Small intestine (tissue), 7 donors: ENCODE measurements around the gene STPG3. TPM values are rescaled to one million over a fixed set of nuclear protein-coding genes. Genes with fewer than 3 reads are reported as not detected.

Source experiments
- DNase-seq, 2 donors: peaks; one replicate each; pipeline versions ENCODE4 v3.0.0 to v3.0.0-alpha.2; 2013
- FAIRE-seq: peaks from 2 replicates; lab custom pipeline; 2012; peaks lifted over from hg19 to GRCh38; lab: Jason Lieb, UNC
- H3K27ac ChIP-seq, 3 donors: one replicate each; pipeline ENCODE4 v1.5.1; 2013; ENCODE audit warnings: low read length in 2 of 3, mild to moderate bottlenecking in 2 of 3, control low read depth in 1 of 3, inconsistent platforms in 1 of 3, low read depth in 1 of 3, moderate library complexity in 1 of 3
- H3K27me3 ChIP-seq, 3 donors: one replicate each; pipeline ENCODE4 v1.6.1; 2013; ENCODE audit warnings: low read length in 3 of 3, inconsistent platforms in 1 of 3; ENCODE audit not compliant: control insufficient read depth in 3 of 3, insufficient read depth in 3 of 3
- H3K36me3 ChIP-seq, 3 donors: one replicate each; pipeline ENCODE4 v1.6.1; 2013; ENCODE audit warnings: low read length in 3 of 3, inconsistent platforms in 1 of 3, low read depth in 1 of 3, mild to moderate bottlenecking in 1 of 3, moderate library complexity in 1 of 3; ENCODE audit not compliant: control insufficient read depth in 3 of 3, insufficient read depth in 2 of 3
- H3K4me1 ChIP-seq, 3 donors: one replicate each; pipeline ENCODE4 v1.6.1; 2013; ENCODE audit warnings: low read length in 2 of 3, inconsistent platforms in 1 of 3, low read depth in 1 of 3, mild to moderate bottlenecking in 1 of 3, moderate library complexity in 1 of 3; ENCODE audit not compliant: control insufficient read depth in 3 of 3, insufficient read depth in 2 of 3
- H3K4me3 ChIP-seq, 3 donors: one replicate each; pipeline ENCODE4 v1.5.1; 2013; ENCODE audit warnings: low read length in 3 of 3, control low read depth in 1 of 3, inconsistent platforms in 1 of 3, low read depth in 1 of 3, mild to moderate bottlenecking in 1 of 3, moderate library complexity in 1 of 3
- H3K9me3 ChIP-seq, 2 donors: one replicate each; pipeline ENCODE4 v1.6.1; 2013; ENCODE audit warnings: low read depth in 1 of 2, low read length in 1 of 2; ENCODE audit not compliant: control insufficient read depth in 2 of 2, insufficient read depth in 1 of 2
- WGBS, 3 donors: extraction: QIAGEN DNeasy Blood & Tissue Kit; methylation state at CpG; one replicate each; pipeline ENCODE4 v1.1.7; 2013; 5-methylcytosine and 5-hydroxymethylcytosine counted together
- polyA plus RNA-seq, 4 donors: library from polyadenylated mRNA; stranded (reverse) in 3 of 4; unstranded in 1 of 4; fragments of 200-250 nt in 3 of 4; fragments of 120-200 nt in 1 of 4; gene quantifications; one replicate each; pipeline versions ENCODE4 v1.2.1 to v1.2.3, GENCODE V29; 2013
- donor health status: healthy with polysubstance abuse.
- donor health status: control.
- donor health status: control.
- donor health status: Bipolar disorder and iron deficiency.
- donor health status: healthy.

The STPG3 gene
- polyA plus RNA-seq, 4 donors = 3.9 TPM; not detected in 3

- Histone ChIP-seq H3K4me3 (no peak overlapping the region), H3K4me1 (peaks cover 7 to 31% (median 8%) of the 10 kb centered on the region in 3 donors), H3K27ac (no peak overlapping the region), H3K9me3 (no peaks in the 10 kb centered on the region), H3K36me3 (peaks cover 0 to 7% (median 0%) of the 10 kb centered on the region in 3 donors), H3K27me3 (no peaks in the 10 kb centered on the region)
- 76 to 85% (median 84%) methylated on average over 16 to 22 of the region's 22 CpGs for WGBS, 3 donors
- FAIRE-seq (no peak), DNase-seq (no peak)
These were observed 593 bp downstream of the STPG3 start for GRCh38 chr9:137251490-137252268.

- Histone ChIP-seq H3K4me1 (peaks cover 8 to 32% (median 8%) of the 10 kb centered on the region in 3 donors), H3K36me3 (peaks cover 0 to 15% (median 0%) of the 10 kb centered on the region in 3 donors), H3K27me3 (no peaks in the 10 kb centered on the region), H3K4me3 (no peak overlapping the region), H3K27ac (no peak overlapping the region), H3K9me3 (no peaks in the 10 kb centered on the region)
- FAIRE-seq = no peak
- peak; percentile 60 to 83 for DNase-seq
- 44 to 70% (median 62%) methylated on average over 28 to 35 of the region's 35 CpGs for WGBS, 3 donors
These were observed 1.7 kb downstream of the STPG3 start for GRCh38 chr9:137252555-137253506.

DNA sequence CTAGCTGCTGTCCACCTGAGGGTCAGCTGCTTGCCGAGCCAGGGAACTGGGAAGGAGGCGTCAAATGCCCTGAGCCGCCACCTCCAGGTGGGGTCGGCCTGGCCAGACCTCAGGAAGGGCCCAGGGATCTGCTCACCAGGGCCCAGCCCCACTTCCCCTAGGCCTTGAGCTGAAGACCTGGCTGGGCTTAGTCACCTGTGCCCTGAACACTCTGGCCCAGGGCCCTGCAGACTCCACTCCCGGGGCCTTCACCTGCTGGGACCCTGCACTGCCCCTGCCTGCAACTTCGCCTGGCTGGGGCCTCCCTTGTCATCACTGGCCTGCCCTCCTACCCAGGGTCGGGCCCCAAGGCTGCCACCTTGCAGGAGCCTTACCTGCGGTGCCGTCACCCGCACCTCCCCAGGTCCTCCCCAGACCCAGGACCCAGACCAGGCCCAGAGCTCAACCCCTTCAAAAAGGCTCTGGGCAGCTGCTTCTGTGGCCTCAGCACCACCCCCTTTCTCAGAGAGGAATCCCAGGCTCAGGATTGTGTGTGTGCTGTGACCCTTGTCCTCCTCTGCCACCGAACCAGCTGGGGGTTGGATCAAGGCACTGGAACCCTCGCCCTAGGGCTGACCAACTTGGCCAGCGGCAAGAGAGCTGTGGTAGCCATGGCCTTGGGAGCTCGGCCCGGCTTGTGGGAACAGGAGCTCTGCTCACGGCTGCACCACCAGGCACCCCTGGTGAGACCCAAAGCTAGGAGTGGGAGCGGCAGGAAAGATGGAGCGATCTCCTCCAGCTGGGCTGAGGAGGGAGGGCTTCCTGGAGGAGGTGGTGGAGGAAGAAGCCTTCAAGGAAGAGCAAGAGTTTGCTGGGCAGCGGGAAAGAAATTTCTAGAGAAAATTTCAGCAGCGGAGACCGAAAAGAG is 2.9 kb downstream of the STPG3 start:
- H3K27ac ChIP-seq = peak overlapping the region; percentile 79 to 92 (median 89)
- DNase-seq = peak; percentile 69 to 79
- 20 to 55% (median 45%) methylated on average over 20 to 21 of the region's 21 CpGs for WGBS, 3 donors
- peaks cover 8 to 32% (median 8%) of the 10 kb centered on the region in 3 donors for H3K4me1 ChIP-seq
- peak overlapping the region; percentile 66 to 92 (median 92) for H3K4me3 ChIP-seq
- H3K27me3 ChIP-seq = no peaks in the 10 kb centered on the region
- peaks cover 0 to 27% (median 3%) of the 10 kb centered on the region in 3 donors for H3K36me3 ChIP-seq
- FAIRE-seq = no peak
- H3K9me3 ChIP-seq = no peaks in the 10 kb centered on the region

DNA sequence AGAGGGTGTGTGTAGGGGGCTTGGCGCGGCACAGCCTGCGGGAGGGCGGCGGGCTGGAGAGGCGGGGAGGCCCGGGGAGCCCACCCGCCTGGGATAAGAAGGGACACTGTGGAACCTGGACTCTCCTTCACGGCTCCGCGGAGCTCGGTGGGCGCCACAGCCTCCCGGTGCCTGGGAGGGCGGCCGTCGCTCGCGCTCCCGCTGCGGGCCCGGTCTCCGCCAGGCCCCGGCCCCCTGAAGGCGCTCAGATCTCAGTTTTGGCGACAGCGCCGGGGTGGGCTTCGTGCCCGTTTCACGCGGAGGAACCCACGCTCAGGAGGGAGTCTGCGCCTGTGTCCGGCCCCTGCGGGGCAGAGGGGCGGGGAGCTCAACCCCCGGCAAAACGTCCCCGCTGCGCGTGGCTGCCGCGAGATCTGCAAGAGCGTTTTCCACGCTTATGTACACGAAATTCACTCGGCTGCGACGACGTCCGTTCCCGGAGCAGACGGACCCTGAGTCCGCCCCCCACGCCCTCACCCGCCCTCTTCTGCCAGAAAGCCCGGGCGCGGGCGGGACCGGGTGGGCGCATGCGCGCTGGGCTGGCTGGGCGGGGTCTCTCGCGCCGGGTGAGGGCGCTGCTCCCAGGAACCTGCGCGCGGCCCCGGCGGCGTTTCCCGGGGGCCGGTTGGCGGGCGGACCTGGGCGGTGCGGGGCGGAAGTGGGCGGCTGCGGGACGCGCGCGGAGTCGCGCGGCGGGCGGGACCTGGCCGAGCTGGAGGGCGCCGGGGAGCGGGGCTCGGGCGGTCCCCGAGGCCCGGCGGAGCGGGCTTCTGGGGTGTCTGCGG is 3.8 kb downstream of the STPG3 start, which contains the start of gene NELFB:
NELFB (plus strand) TSS at position 704 of the 824 bp plus-strand sequence.
- peak within 1 kb of the TSS; percentile 79 to 92 (median 89) for H3K27ac ChIP-seq

GRCh38 chr9:137255448-137256114 is 4.5 kb downstream of the STPG3 start:
- FAIRE-seq (no peak), DNase-seq (no peak)
- Histone ChIP-seq H3K9me3 (no peaks in the 10 kb centered on the region), H3K4me3 (peak overlapping the region; percentile 66 to 92 (median 86)), H3K27me3 (no peaks in the 10 kb centered on the region), H3K4me1 (peaks cover 8 to 32% (median 8%) of the 10 kb centered on the region in 3 donors), H3K36me3 (peaks cover 0 to 34% (median 6%) of the 10 kb centered on the region in 3 donors), H3K27ac (peak overlapping the region; percentile 4 to 41 (median 30))
- 0 to 2% (median 1%) methylated on average over 31 to 51 of the region's 51 CpGs for WGBS, 3 donors

More for the DNA sequence above, 3.8 kb downstream of the STPG3 start, which contains the start of gene NELFB:
- no peaks in the 10 kb centered on the region for H3K9me3 ChIP-seq
- H3K4me3 ChIP-seq = peak within 1 kb of the TSS; percentile 66 to 92 (median 92)
- DNase-seq (peak; percentile 92 to 96), FAIRE-seq (no peak)
- peaks cover 8 to 32% (median 8%) of the 10 kb centered on the region in 3 donors for H3K4me1 ChIP-seq
- peaks cover 0 to 31% (median 6%) of the 10 kb centered on the region in 3 donors for H3K36me3 ChIP-seq
- H3K27me3 ChIP-seq = no peaks in the 10 kb centered on the region
- WGBS, 3 donors = 1 to 3% (median 1%) methylated on average over 47 to 105 of the region's 105 CpGs

- 69 to 83% (median 76%) methylated on average over 15 of the region's 15 CpGs for WGBS, 3 donors
These were observed 5.3 kb downstream of the STPG3 start for GRCh38 chr9:137256362-137256761.

More at GRCh38 chr9:137256362-137256761, 5.3 kb downstream of the STPG3 start:
- no peaks in the 10 kb centered on the region for H3K9me3 ChIP-seq
- DNase-seq = no peak
- peaks cover 8 to 32% (median 8%) of the 10 kb centered on the region in 3 donors for H3K4me1 ChIP-seq
- peaks cover 0 to 37% (median 6%) of the 10 kb centered on the region in 3 donors for H3K36me3 ChIP-seq
- peak overlapping the region in 2 of 3 donors; percentile 66 to 86 for H3K4me3 ChIP-seq
- no peak for FAIRE-seq
- no peak overlapping the region for H3K27ac ChIP-seq
- H3K27me3 ChIP-seq = no peaks in the 10 kb centered on the region
